Stimulated activated CD4-positive, alpha-beta T cell treated with anti-CD3 and anti-CD28 coated beads, Interleukin-4, amount 100 ng/mL, for 4 hours (primary cell): ENCODE measurements around the gene RGS3.

ENCODE experiments used
- DNase-seq, 2 experiments: peaks; one replicate each; pipeline ENCODE4 v3.0.0-alpha.2; 2020

RGS3 gene

GRCh38 chr9:113514061-113514460 is 50.5 kb downstream of the RGS3 start:
- DNase-seq, result no peak

DNA sequence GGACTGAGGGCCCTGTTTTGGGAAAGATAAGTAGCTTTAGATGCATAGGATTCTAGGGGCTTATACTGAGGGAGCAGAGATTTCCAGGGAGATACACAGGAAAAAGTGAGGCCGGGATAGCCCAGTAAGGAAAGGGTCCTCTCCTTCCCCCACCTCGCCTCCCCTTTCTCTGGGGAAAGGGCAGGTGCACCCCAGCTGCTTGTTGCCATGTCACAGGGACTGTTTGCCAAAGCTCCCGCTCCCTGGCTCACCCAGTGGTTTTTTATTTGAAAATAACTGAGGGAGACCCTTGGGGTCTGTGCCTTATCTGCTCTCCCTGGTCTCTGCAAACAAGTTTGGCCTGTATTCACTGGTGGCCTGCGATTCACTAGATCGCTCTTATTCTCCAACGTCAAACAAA is 51.2 kb downstream of the RGS3 start:
- DNase-seq, result no peak

GRCh38 chr9:113515862-113516261 is 52.3 kb downstream of the RGS3 start:
- no peak for DNase-seq

DNA sequence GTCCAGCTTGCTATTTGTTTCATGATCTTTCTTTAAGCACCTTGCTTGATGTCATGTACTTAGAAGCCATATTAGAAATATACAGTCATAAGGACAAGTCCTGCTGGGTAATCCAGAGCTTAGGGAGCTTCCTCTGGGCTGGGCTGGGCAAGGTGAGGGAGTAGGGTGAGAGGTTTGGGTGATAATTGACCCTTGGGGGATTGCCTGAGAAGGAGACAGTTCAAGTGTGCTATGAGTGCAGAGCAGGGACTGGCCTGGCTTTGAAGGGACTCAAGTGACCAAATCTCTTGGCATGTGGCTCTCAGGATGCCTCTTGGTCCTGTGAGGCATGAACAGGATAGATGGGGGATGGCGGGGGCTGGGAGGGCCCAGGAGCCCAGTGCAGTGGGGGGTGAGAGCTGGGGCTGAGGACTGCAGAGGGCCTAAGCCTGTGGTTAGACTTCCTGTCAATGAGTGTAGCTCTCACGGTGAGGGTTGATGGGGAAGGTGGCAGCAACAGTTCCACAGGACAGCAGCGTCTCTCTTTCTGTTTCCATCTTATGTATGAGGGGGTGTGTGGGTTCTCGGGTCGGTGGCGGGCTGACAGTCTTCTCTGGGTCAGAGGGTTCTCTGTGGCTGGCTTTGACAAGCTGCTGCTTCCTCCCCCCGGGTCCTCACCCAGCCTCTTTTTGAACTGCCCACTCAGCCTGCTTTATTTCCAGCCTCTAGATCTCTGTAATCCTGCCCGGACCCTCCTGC is 53.5 kb downstream of the RGS3 start:
- DNase-seq, result peak; percentile 53 to 66

GRCh38 chr9:113519426-113520108 is 56.0 kb downstream of the RGS3 start:
- no peak for DNase-seq

GRCh38 chr9:113520109-113520642 is 56.6 kb downstream of the RGS3 start:
- peak in 1 of 2 experiments; percentile 44 for DNase-seq

DNA sequence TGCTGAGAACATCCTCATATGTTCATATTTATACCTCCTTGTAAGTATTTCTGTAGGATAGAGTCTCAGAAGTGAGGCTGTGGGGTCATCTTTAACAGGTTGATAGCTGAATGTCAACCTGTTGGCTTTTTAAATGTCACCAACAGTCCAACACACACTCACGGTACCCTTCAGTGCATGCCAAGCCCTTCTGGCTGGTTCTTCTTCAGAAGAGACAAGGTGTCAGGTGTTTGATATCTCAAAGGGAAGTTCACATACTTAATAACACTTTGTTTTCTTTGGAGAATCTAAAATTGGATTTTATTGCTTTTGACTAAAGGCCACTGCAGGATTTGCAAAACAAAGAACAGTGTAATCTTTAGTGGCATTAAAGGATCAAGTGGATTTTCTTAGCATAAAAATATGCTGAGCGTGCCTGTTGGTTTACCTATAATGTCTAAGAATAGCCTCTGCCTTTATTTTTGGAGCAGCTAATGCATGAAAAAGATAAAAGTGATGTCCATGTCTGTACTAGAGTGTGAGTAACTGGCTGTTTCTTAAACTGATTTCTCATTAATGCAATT is 58.2 kb downstream of the RGS3 start:
- DNase-seq, result no peak

DNA sequence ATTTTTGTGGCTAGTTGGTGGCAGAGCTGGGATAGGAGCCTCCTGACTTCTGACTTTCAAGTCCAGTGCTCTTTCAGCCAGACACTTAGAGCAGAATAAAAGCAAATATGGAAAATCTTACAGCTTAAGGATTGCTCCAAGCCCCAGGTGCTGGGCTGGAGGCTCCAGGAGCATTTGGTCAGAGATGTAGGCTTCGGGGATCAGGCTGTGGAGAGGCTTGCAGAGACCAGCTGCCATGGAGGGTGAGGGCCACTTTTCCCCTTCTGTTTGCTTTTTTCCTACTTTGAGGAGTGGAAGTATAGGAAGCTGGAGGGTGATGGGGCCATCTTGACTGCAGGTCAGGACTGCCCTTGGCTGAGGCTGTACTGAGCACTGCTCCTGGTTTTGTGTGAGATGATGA is 58.9 kb downstream of the RGS3 start:
- DNase-seq, result no peak

DNA sequence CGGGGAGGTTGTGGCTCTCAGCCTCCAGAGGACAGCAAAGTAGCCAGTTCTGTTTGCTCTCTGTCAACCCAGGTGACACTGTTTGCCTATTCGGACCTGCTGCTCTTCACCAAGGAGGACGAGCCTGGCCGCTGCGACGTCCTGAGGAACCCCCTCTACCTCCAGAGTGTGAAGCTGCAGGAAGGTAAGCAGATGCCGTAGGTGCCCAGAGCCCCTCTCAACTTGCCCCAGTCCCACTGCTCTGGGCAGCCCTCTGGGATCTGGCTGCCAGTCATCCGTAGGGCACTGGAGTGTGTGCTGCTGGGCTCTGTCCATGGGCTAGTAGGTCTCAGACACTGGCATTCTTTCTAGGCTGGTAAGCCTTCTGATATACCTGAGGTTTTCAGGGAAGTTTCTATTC is 59.3 kb downstream of the RGS3 start:
- DNase-seq, result no peak

DNA sequence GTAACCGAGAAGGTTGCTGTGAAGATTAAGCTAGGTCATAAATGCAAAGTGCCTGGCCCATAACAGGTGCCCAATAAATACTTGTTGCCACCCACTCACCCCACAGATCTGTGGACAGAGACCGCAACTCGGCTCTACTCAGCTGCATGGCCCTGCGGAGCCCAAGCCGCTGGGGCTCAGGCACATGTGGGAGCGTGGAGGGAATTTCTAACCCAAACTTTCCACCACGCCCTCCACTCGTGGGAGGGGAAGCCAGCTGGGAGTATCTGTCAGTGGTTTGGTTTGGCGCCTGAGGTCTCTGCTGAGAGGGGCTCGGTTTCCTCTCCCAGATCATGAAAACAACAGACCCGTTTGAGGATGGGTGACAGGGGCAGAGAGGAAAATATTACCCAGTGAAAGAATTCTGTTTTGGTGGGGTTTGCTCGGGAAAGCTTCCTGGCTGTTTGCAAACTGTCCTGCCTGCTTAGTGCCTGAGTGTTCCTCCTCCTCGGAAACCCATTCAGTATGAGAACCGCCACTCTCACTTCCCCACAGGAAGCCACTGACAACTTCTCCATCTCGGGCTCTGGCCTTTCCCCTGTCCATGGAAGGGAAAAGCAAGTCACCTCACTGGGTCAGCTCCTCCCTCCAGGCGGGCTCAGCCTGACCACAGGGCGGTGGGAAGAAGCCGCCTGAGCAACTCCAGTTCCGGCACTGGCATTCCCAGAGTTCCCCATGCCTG is 60.1 kb downstream of the RGS3 start:
- DNase-seq, result peak; percentile 58 to 71

GRCh38 chr9:113524468-113524867 is 60.9 kb downstream of the RGS3 start:
- DNase-seq, result no peak

- no peak for DNase-seq
Measured at GRCh38 chr9:113525205-113525604, 61.7 kb downstream of the RGS3 start.

DNA sequence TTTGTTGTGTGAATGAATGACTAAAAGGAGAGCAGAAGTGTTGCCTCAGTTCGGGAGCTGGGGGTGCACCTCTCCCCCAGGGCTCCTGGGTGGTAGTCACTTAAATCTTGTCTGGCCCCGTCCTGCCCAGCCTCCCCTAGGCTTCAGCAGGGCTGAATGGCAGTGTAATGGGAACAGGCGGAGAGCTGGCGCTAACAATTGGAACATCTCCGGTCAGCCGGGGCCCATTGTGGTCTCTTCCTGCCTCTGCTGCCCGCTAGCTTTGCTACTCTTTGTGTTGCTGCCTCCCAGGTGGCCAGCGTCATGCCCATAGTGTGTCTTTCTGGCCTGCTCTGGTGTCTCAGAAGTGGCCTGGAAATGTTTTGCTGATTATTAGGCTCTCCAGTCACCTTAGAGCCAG is 62.3 kb downstream of the RGS3 start:
- no peak for DNase-seq

DNA sequence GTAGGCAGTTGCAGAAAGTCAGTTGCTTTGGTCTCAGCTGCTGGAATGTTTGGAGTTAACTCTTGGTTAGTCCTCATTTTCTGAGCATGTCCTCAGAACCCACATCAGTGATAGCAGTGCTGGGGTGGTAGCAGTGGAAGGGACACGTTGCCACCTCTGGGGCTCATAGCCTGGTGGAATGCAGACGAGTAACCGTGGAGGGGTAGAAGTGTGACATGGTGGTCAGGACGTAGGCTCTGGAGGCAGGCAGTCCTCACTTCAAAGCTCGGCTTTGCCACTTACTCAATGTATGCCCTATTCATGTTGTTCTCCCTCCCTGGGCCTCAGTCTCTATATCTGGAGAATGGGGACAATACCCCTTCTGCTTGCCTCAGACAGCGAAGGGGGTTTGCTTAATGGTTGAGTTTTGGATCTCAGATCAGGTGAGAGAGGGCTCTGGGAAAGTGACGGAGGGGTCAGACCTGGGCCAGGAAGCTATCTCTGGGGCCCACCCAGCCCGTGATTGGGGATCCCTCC is 62.8 kb downstream of the RGS3 start:
- no peak for DNase-seq

- no peak for DNase-seq
Measured at GRCh38 chr9:113526841-113527240, 63.3 kb downstream of the RGS3 start.

- no peak for DNase-seq
Measured at GRCh38 chr9:113528088-113528487, 64.6 kb downstream of the RGS3 start.

GRCh38 chr9:113528811-113529210 is 65.3 kb downstream of the RGS3 start:
- DNase-seq, result no peak

GRCh38 chr9:113529336-113530009 is 65.9 kb downstream of the RGS3 start:
- no peak for DNase-seq

DNA sequence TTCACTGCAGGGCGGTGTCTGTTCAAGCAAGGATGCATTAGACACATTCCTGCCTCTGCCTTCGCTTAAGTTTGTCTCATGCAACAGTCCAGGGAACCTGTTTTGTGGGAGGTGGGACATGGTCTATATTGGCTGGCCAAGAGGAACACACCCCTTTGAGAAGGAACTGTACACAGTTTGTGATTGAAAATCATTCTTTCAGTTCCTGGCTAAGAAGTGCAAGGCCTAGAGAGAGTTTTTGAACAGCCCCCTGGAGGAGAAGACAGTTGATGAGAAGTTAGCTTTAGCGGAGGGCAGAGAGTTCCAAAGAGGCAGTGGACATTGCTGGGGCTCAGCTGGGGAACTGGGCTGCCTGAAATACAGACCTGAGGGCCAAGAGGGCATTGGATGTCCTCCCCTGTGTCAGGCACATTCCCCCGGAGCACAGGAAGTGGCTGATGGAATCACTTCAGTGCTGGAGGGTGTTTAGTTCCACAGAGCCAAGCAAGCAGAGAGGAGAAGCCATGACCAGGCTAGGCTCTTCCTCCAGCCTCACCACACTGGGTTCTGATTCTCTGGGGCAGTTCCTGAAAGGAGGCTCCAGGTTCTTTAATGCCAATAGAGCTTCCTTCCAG is 66.6 kb downstream of the RGS3 start:
- no peak for DNase-seq

DNA sequence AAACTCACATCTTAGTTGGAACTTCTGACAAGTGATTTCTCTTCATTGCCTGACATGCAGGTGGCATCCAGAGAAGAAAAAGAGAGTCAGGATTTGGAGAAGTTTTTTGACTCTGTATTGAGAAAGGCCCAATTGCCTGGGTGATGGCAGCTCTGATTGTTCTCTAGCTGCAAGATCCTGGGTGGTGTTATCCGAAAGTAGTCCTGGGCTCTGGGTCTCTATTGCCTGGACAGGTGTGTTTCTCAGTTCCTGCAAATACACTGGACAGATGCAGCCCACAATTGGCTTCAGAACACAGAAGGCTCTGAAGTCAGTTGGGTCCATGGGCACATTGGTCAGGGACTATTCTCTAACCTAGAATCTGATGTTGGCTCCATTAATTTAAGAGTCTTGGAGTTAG is 67.4 kb downstream of the RGS3 start:
- no peak for DNase-seq

- no peak for DNase-seq
Measured at GRCh38 chr9:113531919-113532808, 68.6 kb downstream of the RGS3 start.
